Measurements from ENCODE around the gene MARCHF2.

Gene MARCHF2

DNA sequence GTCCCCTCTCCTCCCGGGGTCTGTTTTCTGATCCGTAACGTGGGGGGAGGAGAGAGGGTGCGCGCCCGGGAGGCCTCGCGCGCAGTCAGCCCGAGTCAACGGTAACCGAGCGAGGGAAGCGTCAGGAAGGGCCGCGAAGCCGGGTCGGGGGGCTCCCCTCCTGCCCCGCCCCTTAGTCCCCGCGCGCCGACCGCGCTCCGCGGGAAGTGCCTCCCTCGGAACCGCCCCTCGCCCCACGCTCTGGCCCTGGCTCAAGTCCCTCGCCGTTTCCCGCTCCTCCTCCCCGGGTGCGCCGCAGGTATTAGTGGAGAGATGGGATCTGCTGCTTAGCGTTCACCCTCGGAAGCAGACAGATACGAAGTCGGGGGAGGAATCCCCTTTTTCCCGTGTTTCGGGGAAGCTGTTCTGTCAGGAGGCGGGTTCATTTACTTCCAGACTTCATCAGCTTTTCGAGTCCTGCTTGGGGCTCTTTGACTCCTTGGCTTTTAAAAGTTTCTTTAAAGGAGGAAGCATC, 32.4 kb downstream of the MARCHF2 start:
- TF ChIP-seq, protein P1, sequence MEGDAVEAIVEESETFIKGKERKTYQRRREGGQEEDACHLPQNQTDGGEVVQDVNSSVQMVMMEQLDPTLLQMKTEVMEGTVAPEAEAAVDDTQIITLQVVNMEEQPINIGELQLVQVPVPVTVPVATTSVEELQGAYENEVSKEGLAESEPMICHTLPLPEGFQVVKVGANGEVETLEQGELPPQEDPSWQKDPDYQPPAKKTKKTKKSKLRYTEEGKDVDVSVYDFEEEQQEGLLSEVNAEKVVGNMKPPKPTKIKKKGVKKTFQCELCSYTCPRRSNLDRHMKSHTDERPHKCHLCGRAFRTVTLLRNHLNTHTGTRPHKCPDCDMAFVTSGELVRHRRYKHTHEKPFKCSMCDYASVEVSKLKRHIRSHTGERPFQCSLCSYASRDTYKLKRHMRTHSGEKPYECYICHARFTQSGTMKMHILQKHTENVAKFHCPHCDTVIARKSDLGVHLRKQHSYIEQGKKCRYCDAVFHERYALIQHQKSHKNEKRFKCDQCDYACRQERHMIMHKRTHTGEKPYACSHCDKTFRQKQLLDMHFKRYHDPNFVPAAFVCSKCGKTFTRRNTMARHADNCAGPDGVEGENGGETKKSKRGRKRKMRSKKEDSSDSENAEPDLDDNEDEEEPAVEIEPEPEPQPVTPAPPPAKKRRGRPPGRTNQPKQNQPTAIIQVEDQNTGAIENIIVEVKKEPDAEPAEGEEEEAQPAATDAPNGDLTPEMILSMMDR (IDR thresholded peaks at IDR 0.05; ENCODE audit: insufficient read depth, low read length, missing control alignments): no peak
- no peak for DNase-seq (ENCODE audit: low read depth, low spot score)
- H3K4me3 ChIP-seq (ENCODE audit: low read depth, low read length): peak overlapping the region; percentile 89
- CTCF ChIA-PET: interaction anchor here (1.5 to 4.0 kb wide), 3 partner anchors 12 to 91 kb away, joined by 4 to 23 read pairs (median 11); partner anchors contain the start of gene MARCHF2
- POLR2A ChIA-PET: interaction anchor here (0.6 to 2.1 kb wide), 4 partner anchors 14 to 42 kb away, joined by 3 to 6 read pairs (median 4); no protein-coding TSS in a partner anchor

DNA sequence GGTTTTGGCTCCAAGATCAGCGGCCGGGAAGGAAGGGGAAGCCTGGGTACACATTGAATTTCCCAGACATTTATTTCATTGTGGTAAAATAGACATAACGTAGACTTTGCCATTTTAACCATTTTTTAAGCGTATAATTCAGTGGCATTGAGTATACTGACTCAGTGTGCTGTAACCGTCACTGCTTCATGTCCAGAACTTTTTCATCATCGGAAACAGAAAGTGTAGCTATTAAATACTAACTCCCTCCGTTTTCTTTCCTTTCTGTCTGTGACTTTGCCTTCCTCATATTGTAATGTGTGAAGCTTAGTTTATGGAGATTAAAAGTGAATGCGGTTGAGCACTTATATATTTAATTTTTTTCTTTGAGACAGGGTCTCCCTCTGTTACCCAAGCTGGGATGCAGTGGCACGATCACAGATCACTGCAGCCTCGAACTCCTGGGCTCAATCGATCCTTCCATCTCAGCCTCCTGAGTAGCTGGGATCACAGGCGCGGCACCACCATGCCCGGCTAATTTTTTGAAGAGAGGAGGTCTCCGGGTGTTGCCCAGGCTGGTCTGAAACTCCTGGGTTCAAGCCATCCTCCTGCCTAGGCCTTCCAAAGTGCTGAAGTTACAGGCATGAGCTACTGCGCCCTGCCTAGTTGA, 33.1 kb downstream of the MARCHF2 start:
- H3K4me3 ChIP-seq (ENCODE audit: low read depth, low read length): peak overlapping the region; percentile 89
- CTCF ChIA-PET: interaction anchor here (1.0 to 4.0 kb wide), 4 partner anchors 10 to 92 kb away, joined by 4 to 23 read pairs (median 8); partner anchors contain the start of gene MARCHF2
- POLR2A ChIA-PET: interaction anchor here (1.2 to 2.1 kb wide), 3 partner anchors 14 to 41 kb away, joined by 3 to 6 read pairs (median 5); no protein-coding TSS in a partner anchor
- DNase-seq (ENCODE audit: low read depth, low spot score): no peak
- TF ChIP-seq, protein P1 (IDR thresholded peaks at IDR 0.05; ENCODE audit: insufficient read depth, low read length, missing control alignments): no peak

GRCh38 chr19:8449830-8450229, 36.7 kb downstream of the MARCHF2 start:
- no peak overlapping the region for H3K4me3 ChIP-seq (ENCODE audit: low read depth, low read length)
- DNase-seq (ENCODE audit: low read depth, low spot score): no peak
- TF ChIP-seq, protein P1 (IDR thresholded peaks at IDR 0.05; ENCODE audit: insufficient read depth, low read length, missing control alignments): no peak
- ChIA-PET POLR2A (interaction anchor here (0.7 kb wide), 1 partner anchor 86 kb away, joined by 3 read pairs; no protein-coding TSS in a partner anchor), CTCF (interaction anchor here (0.9 to 3.2 kb wide), 4 partner anchors 10 to 95 kb away, joined by 3 to 12 read pairs (median 4); no protein-coding TSS in a partner anchor)

GRCh38 chr19:8451377-8451776, 38.3 kb downstream of the MARCHF2 start:
- TF ChIP-seq, protein P1 (IDR thresholded peaks at IDR 0.05; ENCODE audit: insufficient read depth, low read length, missing control alignments): no peak
- no peak overlapping the region for H3K4me3 ChIP-seq (ENCODE audit: low read depth, low read length)
- no peak for DNase-seq (ENCODE audit: low read depth, low spot score)
- CTCF ChIA-PET: interaction anchor here (1.2 to 3.2 kb wide), 2 partner anchors 38 to 97 kb away, joined by 3 to 12 read pairs; partner anchors contain the start of gene MARCHF2
- POLR2A ChIA-PET: no interaction called here

GRCh38 chr19:8451885-8452284, 38.8 kb downstream of the MARCHF2 start:
- POLR2A ChIA-PET: interaction anchor here (0.6 kb wide), 1 partner anchor 10 kb away, joined by 3 read pairs; no protein-coding TSS in a partner anchor
- TF ChIP-seq, protein P1 (IDR thresholded peaks at IDR 0.05; ENCODE audit: insufficient read depth, low read length, missing control alignments): no peak
- CTCF ChIA-PET: interaction anchor here (1.2 to 3.2 kb wide), 4 partner anchors 19 to 97 kb away, joined by 3 to 12 read pairs (median 4); partner anchors contain the start of gene MARCHF2
- no peak for DNase-seq (ENCODE audit: low read depth, low spot score)
- no peak overlapping the region for H3K4me3 ChIP-seq (ENCODE audit: low read depth, low read length)

Data from AG04449 (cell line).